Heart left ventricle (tissue), 16 donors: ENCODE measurements around the gene MLLT10. TPM values are rescaled to one million over a fixed set of nuclear protein-coding genes. Genes with fewer than 3 reads are reported as not detected.

Experiments
- ATAC-seq, 4 donors: fragments of 200-7000 bp; cut with Tn5 transposase; one replicate each; pipeline ENCODE4 v1.9.1; 2020 to 2022; ENCODE audit warnings: moderate library complexity in 4 of 4, mild to moderate bottlenecking in 3 of 4, moderate number of reproducible peaks in 1 of 4
- DNase-seq, 5 donors: peaks; one replicate each; pipeline ENCODE4 v3.0.0-alpha.2; 2020
- H3K27ac ChIP-seq, 12 donors: fragments of 200-600 bp; sonication (generic) in 4 of 12; one replicate each; pipeline versions ENCODE4 v1.5.0 to v1.8.0; 2016 to 2022; ENCODE audit warnings: mild to moderate bottlenecking in 2 of 12
- H3K27me3 ChIP-seq, 9 donors: fragments of 200-600 bp; sonication (generic) in 2 of 9; one replicate each; pipeline versions ENCODE4 v1.5.1 to v1.8.0; 2016 to 2022; ENCODE audit warnings: mild to moderate bottlenecking in 3 of 9
- H3K36me3 ChIP-seq, 9 donors: fragments of 200-600 bp; sonication (generic) in 2 of 9; one replicate each; pipeline versions ENCODE4 v1.5.0 to v1.8.0; 2018 to 2022; ENCODE audit warnings: mild to moderate bottlenecking in 2 of 9
- H3K4me1 ChIP-seq, 12 donors: fragments of 200-600 bp; sonication (generic) in 4 of 12; one replicate each; pipeline versions ENCODE4 v1.5.0 to v1.8.0; 2016 to 2022; ENCODE audit warnings: mild to moderate bottlenecking in 3 of 12
- H3K4me3 ChIP-seq, 12 donors: fragments of 200-600 bp; sonication (generic) in 4 of 12; one replicate each; pipeline versions ENCODE4 v1.5.0 to v1.8.0; 2017 to 2022; ENCODE audit warnings: mild to moderate bottlenecking in 9 of 12, moderate library complexity in 4 of 12
- H3K9me3 ChIP-seq, 12 donors: fragments of 200-600 bp; sonication (generic) in 4 of 12; one replicate each; pipeline versions ENCODE4 v1.5.0 to v1.8.0; 2016 to 2022; ENCODE audit warnings: mild to moderate bottlenecking in 1 of 12
- POLR2A ChIP-seq, 2 donors: fragments of 450-650 bp; IDR thresholded peaks; one replicate each; pipeline ENCODE4 v1.6.1; 2017; ENCODE audit warnings: antibody characterized with exemption in 2 of 2, mild to moderate bottlenecking in 2 of 2, moderate library complexity in 2 of 2
- WGBS, 4 donors: extraction: QIAGEN DNeasy Blood & Tissue Kit in 2 of 4; methylation state at CpG; one replicate each; pipeline versions ENCODE4 v1.1.5 to v1.1.7; 2013 to 2018; 5-methylcytosine and 5-hydroxymethylcytosine counted together
- intact Hi-C, 10 donors: fragments of 100-400 bp; cut with DNase I; formaldehyde crosslinking; loops; one replicate each; pipeline versions ENCODE4 v1.11.1 to v1.14.2; 2022
- polyA plus RNA-seq, 2 donors: library from polyadenylated mRNA; stranded (reverse); fragments of 200-250 nt; gene quantifications; one replicate each; pipeline ENCODE4 v1.2.3, GENCODE V29; 2013
- total RNA-seq, 9 donors: library from RNA; depleted of rRNA in 2 of 9; stranded (reverse); fragments of >200 nt in 2 of 9; fragmentation: NEBNext Ultra II Directional in 3 of 9; extraction: Animal tissue kit (Norgen Biotek cat#: 25700) in 3 of 9; gene quantifications; one replicate each; pipeline versions ENCODE4 v1.1.0 to v1.2.4, GENCODE V29; 2016 to 2023
- TF ChIP-seq, protein P1 (sequence below), 12 donors: fragments of 200-600 bp; sonication (generic) in 4 of 12; IDR thresholded peaks; one replicate each; pipeline versions ENCODE4 v1.5.0 to v1.8.0; 2018 to 2022; ENCODE audit warnings: antibody characterized with exemption in 12 of 12, mild to moderate bottlenecking in 5 of 12
- donor health status: ischemic (EF 13 %, LVEDD 7.1; RV severe dilation, severe dysfunction).
- donor health status: healthy with polysubstance abuse.
- donor health status: DM: no; HTN: yes; CAD: no.
- donor health status: DM: no; HTN: no; CAD: no.
- donor health status: ischemic (EF 25% LVEDD 6.9; RV normal size, moderate dysfunction).
- donor health status: ischemic (EF 25% LVEDD 5.7; RV mildly dilated, moderate dysfunction).
- donor health status: healthy.
- donor health status: DM: yes; HTN: yes; CAD: no.
- donor health status: ischemic (EF 35%, LVEDD 5.7; RV mildly dilated, moderate dysfunction).
- donor health status: nonischemic (EF 11% LVEDD 7.7; RV severe dilation, severe dysfunction).
- donor health status: DM: yes; HTN: yes; CAD: no.
- donor health status: PGD.
- donor health status: ischemic (EF 29% LVEDD 5.4; RV normal size, mild dysfunction).
- donor health status: nonischemic (EF 23%, LVEDD 6.1; RV moderate dilation, normal function).

MLLT10 gene
- total and polyA plus RNA-seq, 11 donors = 16.0 to 30.7 (median 25.2) TPM

DNA sequence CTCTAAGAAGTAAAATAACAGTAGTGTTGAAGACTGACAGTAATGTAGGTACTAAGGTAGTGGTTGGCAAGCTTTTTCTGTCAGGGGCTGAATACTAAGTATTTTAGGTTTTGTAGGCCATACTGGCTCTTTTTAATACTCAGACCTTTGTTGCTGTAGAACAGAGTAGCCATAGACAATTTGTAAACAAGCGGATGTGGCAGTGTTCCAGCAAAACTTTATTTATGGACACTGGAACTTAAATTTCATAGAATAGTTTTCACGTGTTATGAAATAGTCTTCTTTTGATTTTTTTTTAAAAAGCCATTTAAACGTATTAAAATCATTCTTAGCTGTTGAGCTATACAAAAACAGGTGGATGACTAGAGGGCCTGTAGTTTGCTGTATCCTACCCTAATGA is 121.2 kb downstream of the MLLT10 start:
- Histone ChIP-seq H3K4me1 (peaks cover 0 to 18% (median 0%) of the 10 kb centered on the region in 12 donors), H3K4me3 (no peak overlapping the region), H3K27ac (no peak overlapping the region), H3K9me3 (no peaks in the 10 kb centered on the region), H3K36me3 (peaks cover 0 to 22% (median 11%) of the 10 kb centered on the region in 9 donors), H3K27me3 (no peaks in the 10 kb centered on the region)
- no peak for ATAC-seq
- intact Hi-C loops = no loop called here
- no peak for DNase-seq
- 62 to 72% (median 67%) methylated on average over 3 of the region's 3 CpGs for WGBS, 4 donors
- TF ChIP-seq, protein P1, sequence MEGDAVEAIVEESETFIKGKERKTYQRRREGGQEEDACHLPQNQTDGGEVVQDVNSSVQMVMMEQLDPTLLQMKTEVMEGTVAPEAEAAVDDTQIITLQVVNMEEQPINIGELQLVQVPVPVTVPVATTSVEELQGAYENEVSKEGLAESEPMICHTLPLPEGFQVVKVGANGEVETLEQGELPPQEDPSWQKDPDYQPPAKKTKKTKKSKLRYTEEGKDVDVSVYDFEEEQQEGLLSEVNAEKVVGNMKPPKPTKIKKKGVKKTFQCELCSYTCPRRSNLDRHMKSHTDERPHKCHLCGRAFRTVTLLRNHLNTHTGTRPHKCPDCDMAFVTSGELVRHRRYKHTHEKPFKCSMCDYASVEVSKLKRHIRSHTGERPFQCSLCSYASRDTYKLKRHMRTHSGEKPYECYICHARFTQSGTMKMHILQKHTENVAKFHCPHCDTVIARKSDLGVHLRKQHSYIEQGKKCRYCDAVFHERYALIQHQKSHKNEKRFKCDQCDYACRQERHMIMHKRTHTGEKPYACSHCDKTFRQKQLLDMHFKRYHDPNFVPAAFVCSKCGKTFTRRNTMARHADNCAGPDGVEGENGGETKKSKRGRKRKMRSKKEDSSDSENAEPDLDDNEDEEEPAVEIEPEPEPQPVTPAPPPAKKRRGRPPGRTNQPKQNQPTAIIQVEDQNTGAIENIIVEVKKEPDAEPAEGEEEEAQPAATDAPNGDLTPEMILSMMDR (IDR thresholded peaks at IDR 0.05) = no peak
- no peak for TF ChIP-seq POLR2A (IDR thresholded peaks at IDR 0.05)

DNA sequence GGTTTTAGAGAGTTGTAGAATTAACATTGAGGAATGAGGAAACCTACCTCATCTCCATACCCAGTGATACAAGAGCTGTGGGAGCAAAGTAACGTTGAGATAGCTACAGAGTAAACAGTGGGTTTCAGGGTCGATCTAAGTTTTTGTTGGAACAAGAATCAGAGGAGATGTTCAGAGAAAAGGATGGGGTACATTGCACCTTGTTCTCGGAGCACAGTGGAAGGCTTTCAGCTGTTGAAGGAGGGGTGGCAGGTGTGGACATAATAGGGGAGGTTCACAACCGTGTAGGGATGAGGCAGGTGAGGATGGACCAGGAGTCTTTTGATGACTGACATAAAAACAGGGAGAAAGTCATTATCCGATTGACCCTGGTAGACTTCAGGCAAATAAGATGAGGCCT is 121.7 kb downstream of the MLLT10 start:
- TF ChIP-seq, protein P1 (IDR thresholded peaks at IDR 0.05) = no peak
- TF ChIP-seq POLR2A (IDR thresholded peaks at IDR 0.05) = no peak
- 90 to 97% (median 94%) methylated on average over 5 of the region's 5 CpGs for WGBS, 4 donors
- Histone ChIP-seq H3K36me3 (peaks cover 0 to 22% (median 11%) of the 10 kb centered on the region in 9 donors), H3K27ac (no peak overlapping the region), H3K4me3 (no peak overlapping the region), H3K9me3 (no peaks in the 10 kb centered on the region), H3K4me1 (peaks cover 0 to 18% (median 0%) of the 10 kb centered on the region in 12 donors), H3K27me3 (no peaks in the 10 kb centered on the region)
- ATAC-seq = no peak
- intact Hi-C loops = no loop called here
- no peak for DNase-seq

DNA sequence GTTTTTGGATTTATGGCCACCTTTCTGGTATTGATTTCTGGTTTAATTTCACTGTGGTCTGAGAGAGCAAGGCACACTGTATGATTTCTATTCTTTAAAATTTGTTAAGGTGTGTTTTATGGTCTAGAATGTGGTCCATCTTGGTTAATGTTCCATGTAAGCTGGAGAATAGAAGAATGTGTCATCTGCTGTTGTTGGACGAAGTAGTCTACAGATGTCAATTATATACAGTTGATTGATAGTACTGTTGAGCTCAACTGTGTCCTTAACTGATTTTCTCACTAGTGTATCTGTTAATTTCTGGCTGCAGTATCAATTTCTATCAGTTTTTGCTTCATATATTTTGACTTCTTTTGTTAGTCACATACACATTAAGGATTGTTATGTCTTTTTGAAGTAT is 127.1 kb downstream of the MLLT10 start:
- ATAC-seq (no peak), DNase-seq (no peak)
- 75 to 81% (median 79%) methylated on average over 1 of the region's 1 CpG for WGBS, 4 donors
- TF ChIP-seq, protein P1 (IDR thresholded peaks at IDR 0.05) = no peak
- TF ChIP-seq POLR2A (IDR thresholded peaks at IDR 0.05) = no peak
- Histone ChIP-seq H3K4me1 (peaks cover 0 to 37% (median 20%) of the 10 kb centered on the region in 12 donors), H3K4me3 (no peak overlapping the region), H3K27me3 (no peaks in the 10 kb centered on the region), H3K27ac (no peak overlapping the region), H3K9me3 (no peaks in the 10 kb centered on the region), H3K36me3 (peaks cover 0 to 5% (median 0%) of the 10 kb centered on the region in 9 donors)
- intact Hi-C loops = no loop called here

DNA sequence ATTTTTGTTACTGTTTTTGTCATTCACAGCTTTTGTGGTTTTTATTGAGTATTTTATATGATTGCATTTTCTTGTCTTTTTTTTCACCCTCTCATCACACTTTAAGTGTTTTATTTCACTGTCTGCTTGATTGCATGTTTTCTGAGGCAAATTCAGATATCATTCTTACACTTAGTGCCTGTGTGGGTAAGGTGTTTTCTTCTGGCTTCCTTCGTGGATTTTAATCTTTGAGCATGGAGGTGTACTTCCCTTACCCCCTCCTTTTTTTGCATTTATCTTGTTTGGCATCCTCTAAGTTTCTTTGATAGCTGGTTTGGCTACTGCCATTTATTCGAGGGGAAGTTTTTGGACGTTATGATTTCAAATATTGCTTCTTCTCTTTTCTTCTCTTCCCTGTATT is 127.9 kb downstream of the MLLT10 start:
- H3K27ac ChIP-seq = peak overlapping the region in 1 of 12 donors; percentile 50
- H3K27me3 ChIP-seq = no peaks in the 10 kb centered on the region
- 20 to 27% (median 22%) methylated on average over 3 of the region's 3 CpGs for WGBS, 4 donors
- no peak for TF ChIP-seq POLR2A (IDR thresholded peaks at IDR 0.05)
- TF ChIP-seq, protein P1 (IDR thresholded peaks at IDR 0.05) = no peak
- no peak overlapping the region for H3K4me3 ChIP-seq
- H3K9me3 ChIP-seq = no peaks in the 10 kb centered on the region
- DNase-seq = no peak
- peaks cover 0 to 5% (median 0%) of the 10 kb centered on the region in 9 donors for H3K36me3 ChIP-seq
- peaks cover 0 to 37% (median 20%) of the 10 kb centered on the region in 12 donors for H3K4me1 ChIP-seq
- intact Hi-C loops = no loop called here
- no peak for ATAC-seq
